Dendritic cell treated with granulocyte-macrophage colony-stimulating factor and Interleukin-4, amounts not matched to agents 40 ng/mL and 50 ng/mL, for 4 days (primary cell): ENCODE results near the gene TSSC4.
"Not testable (repeated sequence)": the region's sequence is repeated elsewhere in the genome, so short reads cannot be mapped to it uniquely, and the experiment has no call there.

Experiments
- H3K27ac Mint-ChIP-seq: one replicate; pipeline ENCODE4 v1.8.0; 2022; ENCODE audit warnings: mild to moderate bottlenecking, mixed read lengths
- H3K27me3 Mint-ChIP-seq: one replicate; pipeline ENCODE4 v1.8.0; 2022; ENCODE audit warnings: mild to moderate bottlenecking, mixed read lengths
- H3K36me3 Mint-ChIP-seq: one replicate; pipeline ENCODE4 v1.8.0; 2022; ENCODE audit warnings: low read depth, mixed read lengths
- H3K4me1 Mint-ChIP-seq: one replicate; pipeline ENCODE4 v1.8.0; 2022; ENCODE audit warnings: low read depth, mixed read lengths
- H3K4me3 Mint-ChIP-seq: one replicate; pipeline ENCODE4 v1.8.0; 2022; ENCODE audit warnings: mild to moderate bottlenecking, moderate library complexity, mixed read lengths
- H3K9me3 Mint-ChIP-seq: one replicate; pipeline ENCODE4 v1.8.0; 2022; ENCODE audit warnings: mixed read lengths
- intact Hi-C: fragments of 100-400 bp; cut with micrococcal nuclease; formaldehyde crosslinking; loops from one replicate; pipeline ENCODE4 v1.15.0; 2022

The TSSC4 gene

DNA sequence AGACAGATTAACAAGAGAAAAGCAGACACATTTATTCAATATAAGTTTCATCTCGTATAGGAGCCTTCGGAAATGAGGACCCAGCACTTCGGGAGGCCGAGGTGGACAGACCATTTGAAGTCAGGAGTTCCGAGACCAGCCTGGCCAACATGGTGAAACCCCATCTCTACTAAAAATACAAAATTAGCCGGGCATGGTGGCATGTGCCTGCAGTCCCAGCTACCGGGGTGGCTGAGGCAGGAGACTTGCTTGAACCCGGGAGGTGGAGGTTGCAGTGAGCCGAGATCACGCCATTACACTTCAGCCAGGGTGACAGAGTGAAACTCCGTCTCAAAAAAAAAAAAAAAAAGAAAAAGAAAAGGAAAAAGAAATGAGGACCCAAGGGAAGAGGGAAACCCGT lies 36.2 kb upstream of the TSSC4 start:
- peaks cover 17% of the 10 kb centered on the region for H3K4me1 Mint-ChIP-seq
- H3K27me3 Mint-ChIP-seq: peaks cover 76% of the 10 kb centered on the region
- intact Hi-C loops, H3K27ac Mint-ChIP-seq, H3K4me3 Mint-ChIP-seq, H3K36me3 Mint-ChIP-seq, H3K9me3 Mint-ChIP-seq: not testable (repeated sequence)

DNA sequence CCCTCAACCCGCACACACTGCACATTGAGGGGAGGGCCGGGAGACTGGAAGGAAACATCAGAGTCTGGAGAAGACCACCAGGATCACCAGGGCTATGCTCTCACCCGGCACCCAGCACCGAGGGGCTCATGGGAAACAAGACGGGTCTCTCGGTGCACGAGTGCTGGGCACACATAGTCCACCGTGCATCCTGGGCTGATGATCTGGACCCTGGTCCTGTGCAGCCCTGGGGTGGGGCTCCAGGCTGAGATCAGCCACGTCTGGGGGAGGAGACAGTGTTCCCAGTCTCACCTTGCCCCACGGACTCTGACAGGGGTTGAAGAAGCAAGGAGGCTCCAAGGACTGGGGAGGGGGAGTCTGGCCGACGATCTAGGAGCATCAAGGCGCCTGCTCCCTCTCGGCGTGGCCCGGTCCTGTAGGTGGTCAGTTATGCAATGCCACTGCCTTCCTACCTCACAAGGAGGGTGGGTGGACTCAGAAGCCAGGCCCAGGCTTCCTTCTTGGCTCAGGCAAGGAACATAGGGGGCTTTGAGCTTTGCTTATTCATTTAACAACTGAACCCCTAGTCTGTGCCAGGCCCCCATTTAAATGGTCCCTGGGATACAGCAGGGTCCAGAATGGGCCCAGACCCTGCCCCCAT lies 34.9 kb upstream of the TSSC4 start:
- Mint-ChIP-seq H3K27ac (no peak overlapping the region), H3K36me3 (no peaks in the 10 kb centered on the region), H3K4me1 (peaks cover 17% of the 10 kb centered on the region)

DNA sequence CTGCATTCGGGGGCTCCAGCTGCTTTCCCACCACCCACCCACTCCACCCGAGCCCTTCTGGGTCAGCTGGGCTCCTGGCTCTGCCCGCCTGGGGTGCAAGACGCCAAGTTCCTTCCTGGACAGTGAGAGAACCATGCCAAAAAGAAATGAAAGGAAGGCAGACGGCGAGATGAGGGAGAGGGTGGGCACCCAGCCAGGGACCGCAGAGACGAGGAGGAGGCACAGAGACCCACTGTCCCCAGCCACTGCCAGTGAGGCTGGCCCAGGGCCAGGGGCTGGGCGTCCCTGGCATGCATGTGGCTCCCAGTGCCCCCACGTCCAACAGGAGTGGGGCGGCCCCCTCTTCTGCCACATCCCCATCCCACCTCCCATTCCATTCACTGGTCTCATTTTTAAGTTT lies 34.3 kb upstream of the TSSC4 start:
- intact Hi-C loops: no loop called here
- H3K9me3 Mint-ChIP-seq: no peaks in the 10 kb centered on the region
- no peak overlapping the region for H3K27ac Mint-ChIP-seq
- no peak overlapping the region for H3K4me3 Mint-ChIP-seq
- peaks cover 16% of the 10 kb centered on the region for H3K4me1 Mint-ChIP-seq
- H3K27me3 Mint-ChIP-seq: peaks cover 69% of the 10 kb centered on the region
- no peaks in the 10 kb centered on the region for H3K36me3 Mint-ChIP-seq

More for the DNA sequence above, 34.9 kb upstream of the TSSC4 start:
- H3K9me3 Mint-ChIP-seq: no peaks in the 10 kb centered on the region
- H3K27me3 Mint-ChIP-seq: peaks cover 71% of the 10 kb centered on the region
- H3K4me3 Mint-ChIP-seq: no peak overlapping the region
- intact Hi-C loops: no loop called here

DNA sequence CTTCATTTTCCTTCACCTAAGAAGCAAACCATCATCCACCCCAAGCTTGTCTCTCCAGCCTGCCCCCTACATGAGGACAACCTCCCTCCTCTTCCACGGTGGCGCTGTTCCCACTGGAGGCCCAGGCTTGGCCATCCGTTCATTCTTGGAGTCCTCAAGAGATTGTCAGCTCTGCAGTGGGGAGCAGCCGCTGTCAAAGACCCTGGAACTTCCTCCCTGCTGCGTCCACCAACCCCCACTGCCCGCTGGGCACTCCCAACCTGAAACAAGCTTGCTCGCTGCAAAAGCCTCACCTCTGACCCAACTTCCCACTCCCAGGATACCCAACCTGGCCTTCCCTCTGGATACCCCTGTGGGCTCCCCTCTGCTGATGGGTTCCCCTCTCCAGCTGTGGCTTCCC lies 33.8 kb upstream of the TSSC4 start:
- no peak overlapping the region for H3K27ac Mint-ChIP-seq
- no peaks in the 10 kb centered on the region for H3K36me3 Mint-ChIP-seq
- peaks cover 12% of the 10 kb centered on the region for H3K4me1 Mint-ChIP-seq
- H3K9me3 Mint-ChIP-seq: no peaks in the 10 kb centered on the region
- no peak overlapping the region for H3K4me3 Mint-ChIP-seq
- peaks cover 65% of the 10 kb centered on the region for H3K27me3 Mint-ChIP-seq
- intact Hi-C loops: no loop called here

DNA sequence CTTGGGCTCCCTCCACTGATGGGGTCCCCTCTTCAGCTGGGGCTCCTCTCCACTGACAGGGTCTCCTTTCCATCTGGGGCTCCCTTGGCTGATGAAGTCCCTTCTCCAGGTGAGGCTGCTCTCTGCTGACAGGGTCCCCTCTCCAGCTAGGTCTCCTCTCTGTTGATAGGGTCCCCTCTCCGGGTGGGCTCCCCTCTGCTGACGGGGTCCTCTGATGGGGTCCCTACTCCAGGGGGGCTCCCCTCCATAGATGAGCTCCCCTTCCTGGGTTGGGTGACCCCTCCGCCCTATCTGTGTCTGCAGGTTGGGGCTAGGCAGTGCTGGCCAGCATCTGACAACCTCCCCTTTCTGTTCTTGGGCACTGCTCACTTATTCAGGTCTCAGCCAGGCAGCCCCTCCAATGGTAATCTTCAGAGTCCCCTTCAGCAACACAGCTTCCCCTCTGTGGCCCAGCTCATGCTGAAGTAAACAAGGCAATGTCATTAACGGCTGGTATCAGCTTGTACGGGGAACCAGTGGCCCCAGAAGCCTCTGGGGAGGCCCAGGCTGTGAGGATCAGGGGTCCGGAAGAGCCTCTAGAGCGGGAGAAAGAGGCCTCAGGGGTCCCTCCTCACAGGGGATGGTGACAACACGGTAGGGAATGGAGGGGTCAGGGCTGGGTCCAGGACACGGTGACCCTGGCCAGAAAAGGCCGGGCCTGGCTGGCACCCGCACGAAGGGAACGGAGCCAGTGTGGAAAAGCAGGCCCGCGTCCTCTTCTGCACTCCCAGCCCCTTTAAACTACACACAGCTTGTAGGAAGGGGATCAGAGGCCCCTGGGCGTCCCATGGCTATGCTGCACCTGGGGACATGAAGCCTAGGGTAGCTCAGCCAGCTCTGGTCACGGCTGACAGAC lies 33.0 kb upstream of the TSSC4 start:
- peaks cover 12% of the 10 kb centered on the region for H3K4me1 Mint-ChIP-seq
- no peaks in the 10 kb centered on the region for H3K36me3 Mint-ChIP-seq
- H3K27ac Mint-ChIP-seq: no peak overlapping the region
- H3K9me3 Mint-ChIP-seq: no peaks in the 10 kb centered on the region
- no peak overlapping the region for H3K4me3 Mint-ChIP-seq
- H3K27me3 Mint-ChIP-seq: peaks cover 61% of the 10 kb centered on the region
- intact Hi-C loops: no loop called here

DNA sequence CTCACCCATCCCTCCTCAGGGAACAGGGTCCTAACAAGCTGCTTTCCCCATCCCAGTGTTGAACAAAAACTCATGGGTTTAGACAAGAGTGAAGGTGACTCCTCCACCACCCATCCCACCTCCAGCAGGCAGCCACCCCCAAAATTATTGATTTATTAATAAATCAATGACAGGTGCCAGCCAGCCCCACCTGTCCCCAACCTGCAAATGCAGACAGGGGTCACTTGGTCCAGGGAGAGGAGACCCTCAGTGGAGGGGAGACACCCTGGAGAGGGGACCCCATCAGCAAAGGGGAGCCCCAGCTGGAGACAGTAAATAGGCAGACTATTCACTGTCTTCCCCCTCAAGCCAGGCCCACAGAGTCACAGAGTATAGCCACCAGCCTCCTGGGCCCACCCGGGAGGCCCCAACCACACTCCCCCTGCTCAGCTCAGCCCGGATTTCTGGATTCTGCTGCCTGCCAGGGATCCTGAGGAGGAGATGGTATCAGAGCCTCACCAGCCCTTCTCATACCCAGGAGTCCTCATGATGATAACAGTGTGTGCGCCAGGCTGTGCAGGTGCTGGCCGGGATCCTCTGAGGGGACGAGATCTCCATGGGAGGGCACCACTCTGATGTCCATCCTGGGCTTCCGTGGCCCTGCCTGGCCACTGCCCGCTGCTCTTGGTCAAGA lies 32.2 kb upstream of the TSSC4 start:
- Mint-ChIP-seq H3K27me3 (peaks cover 56% of the 10 kb centered on the region), H3K4me3 (no peak overlapping the region), H3K27ac (no peak overlapping the region), H3K9me3 (no peaks in the 10 kb centered on the region), H3K4me1 (peaks cover 12% of the 10 kb centered on the region), H3K36me3 (no peaks in the 10 kb centered on the region)
- intact Hi-C loops: no loop called here

DNA sequence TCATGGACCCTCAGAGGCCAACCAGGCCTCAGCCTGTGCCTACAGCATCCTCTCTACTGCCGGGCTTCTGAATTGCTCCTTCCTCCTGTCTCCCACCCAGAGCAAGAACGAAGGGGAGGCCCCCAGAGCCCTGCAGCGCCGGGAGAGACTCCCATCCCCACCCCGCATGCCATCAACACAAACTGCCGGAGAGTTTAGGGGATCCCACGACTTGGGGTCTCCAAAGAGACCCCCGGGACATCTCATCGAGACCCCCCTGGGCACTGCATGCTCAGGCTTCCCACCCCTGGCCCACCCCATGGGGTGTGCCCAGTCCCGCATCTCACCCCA lies 31.7 kb upstream of the TSSC4 start:
- Mint-ChIP-seq H3K27ac (no peak overlapping the region), H3K4me1 (peaks cover 12% of the 10 kb centered on the region), H3K9me3 (no peaks in the 10 kb centered on the region), H3K36me3 (no peaks in the 10 kb centered on the region), H3K27me3 (peaks cover 53% of the 10 kb centered on the region), H3K4me3 (no peak overlapping the region)
- intact Hi-C loops: no loop called here

DNA sequence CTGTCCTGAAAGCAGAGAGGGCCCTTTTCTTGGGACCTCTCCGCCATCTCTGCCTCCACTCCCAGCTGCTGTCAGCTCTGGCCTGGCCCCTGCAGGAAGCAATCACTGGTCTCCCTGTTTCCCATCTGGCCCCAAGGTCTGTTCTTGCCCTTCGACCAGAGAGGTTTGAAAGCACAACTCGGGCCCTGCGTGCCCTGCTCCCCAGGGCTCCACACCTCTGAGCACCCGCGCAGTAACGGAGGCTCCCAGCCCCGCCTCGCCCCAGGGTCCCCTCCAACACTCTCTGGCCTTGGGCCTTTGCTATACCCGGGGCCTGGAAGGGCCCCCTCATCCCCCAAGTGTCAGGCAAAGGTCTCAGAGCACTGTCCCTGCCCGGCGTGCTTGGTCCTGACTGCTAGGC lies 31.2 kb upstream of the TSSC4 start:
- H3K4me1 Mint-ChIP-seq: peaks cover 12% of the 10 kb centered on the region
- intact Hi-C loops: no loop called here

DNA sequence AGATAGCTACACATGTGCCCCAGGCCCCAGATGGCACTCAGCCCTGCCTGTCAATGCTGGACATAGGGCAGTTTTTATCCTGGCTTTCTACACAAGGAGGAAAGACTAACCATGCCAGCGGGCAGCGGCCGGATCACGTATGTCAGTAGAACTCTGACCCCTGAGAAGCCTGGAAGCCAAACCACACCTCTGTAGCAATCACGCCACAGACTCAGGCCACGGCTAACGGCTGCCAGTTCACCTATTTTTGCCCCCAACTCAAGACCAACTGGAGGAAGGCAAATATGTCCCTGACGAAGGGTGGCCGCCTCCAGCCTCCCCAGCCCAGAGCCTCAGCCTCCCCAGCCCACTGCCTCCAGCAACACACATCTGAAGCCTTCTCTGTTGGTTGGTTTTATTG lies 30.7 kb upstream of the TSSC4 start:
- no peaks in the 10 kb centered on the region for H3K9me3 Mint-ChIP-seq
- peaks cover 51% of the 10 kb centered on the region for H3K27me3 Mint-ChIP-seq
- no peak overlapping the region for H3K27ac Mint-ChIP-seq
- no peak overlapping the region for H3K4me3 Mint-ChIP-seq
- intact Hi-C loops: no loop called here
- H3K36me3 Mint-ChIP-seq: no peaks in the 10 kb centered on the region
- peaks cover 12% of the 10 kb centered on the region for H3K4me1 Mint-ChIP-seq

More for the DNA sequence above, 31.2 kb upstream of the TSSC4 start:
- H3K4me3 Mint-ChIP-seq: no peak overlapping the region
- no peaks in the 10 kb centered on the region for H3K36me3 Mint-ChIP-seq
- peaks cover 53% of the 10 kb centered on the region for H3K27me3 Mint-ChIP-seq
- no peak overlapping the region for H3K27ac Mint-ChIP-seq
- H3K9me3 Mint-ChIP-seq: no peaks in the 10 kb centered on the region

DNA sequence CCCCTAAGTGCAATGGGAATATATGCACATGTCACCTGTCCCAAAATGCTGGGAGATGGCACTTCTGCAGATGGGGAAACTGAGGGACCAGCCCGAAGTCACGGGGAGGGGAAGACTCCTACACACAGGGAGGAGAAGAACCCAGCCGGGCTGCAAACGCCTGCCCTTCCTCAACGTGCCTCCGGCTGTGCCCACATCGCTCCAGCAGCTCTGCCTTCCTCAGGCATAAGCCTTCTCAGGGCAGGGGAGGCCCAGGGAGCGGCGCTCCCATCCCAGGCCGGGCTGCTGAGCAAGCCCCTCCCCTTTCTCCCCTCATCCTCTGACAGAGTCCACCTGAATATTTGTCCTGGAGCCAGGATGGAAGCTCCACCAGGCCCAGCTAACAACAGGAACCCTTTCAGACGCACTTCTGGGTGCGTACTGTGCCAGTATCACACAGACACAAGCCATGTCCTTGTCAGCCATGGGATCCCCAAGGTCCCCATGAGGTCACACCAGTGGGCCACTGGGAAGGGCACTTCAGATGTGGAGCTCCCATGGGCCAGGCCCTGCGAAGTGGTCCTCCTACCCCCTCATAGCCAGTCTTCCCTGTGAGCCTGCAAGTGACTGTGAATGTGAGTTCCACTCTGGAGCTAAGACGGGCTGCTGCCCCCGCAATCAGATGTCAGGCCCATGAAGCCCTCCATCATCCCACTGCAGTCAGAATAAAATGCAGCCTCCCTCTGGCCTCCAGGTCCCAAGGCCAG lies 25.9 kb upstream of the TSSC4 start:
- H3K4me3 Mint-ChIP-seq: no peak overlapping the region
- peaks cover 15% of the 10 kb centered on the region for H3K36me3 Mint-ChIP-seq
- H3K4me1 Mint-ChIP-seq: peaks cover 23% of the 10 kb centered on the region
- intact Hi-C loops: no loop called here
- no peaks in the 10 kb centered on the region for H3K9me3 Mint-ChIP-seq
- H3K27me3 Mint-ChIP-seq: peaks cover 32% of the 10 kb centered on the region
- no peak overlapping the region for H3K27ac Mint-ChIP-seq

DNA sequence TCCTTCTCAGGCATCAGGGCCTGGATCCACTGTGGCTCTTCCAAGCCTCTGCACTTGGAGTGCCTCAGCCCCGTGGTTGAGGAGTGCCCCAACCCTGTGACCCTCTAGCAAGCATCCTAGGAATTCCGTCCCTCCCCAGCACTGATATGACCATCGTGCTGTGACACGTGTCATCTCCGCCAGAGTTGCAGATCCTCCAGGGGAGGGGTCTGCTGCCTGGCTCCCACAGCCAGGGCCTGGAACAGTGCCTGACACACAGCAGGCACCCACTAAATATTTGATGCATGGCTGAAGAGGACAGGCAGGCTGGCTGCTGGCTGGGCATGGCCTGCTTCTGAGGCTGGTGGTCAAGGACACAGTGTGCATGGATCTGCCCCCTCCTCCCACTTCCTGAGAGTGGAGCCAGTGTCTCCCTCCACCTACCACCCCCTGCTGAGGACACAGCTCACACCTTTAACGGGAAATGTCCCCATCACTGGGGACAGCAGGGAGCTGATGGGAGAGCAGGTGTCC lies 25.2 kb upstream of the TSSC4 start:
- H3K9me3 Mint-ChIP-seq: no peaks in the 10 kb centered on the region
- H3K27ac Mint-ChIP-seq: no peak overlapping the region
- peaks cover 31% of the 10 kb centered on the region for H3K4me1 Mint-ChIP-seq
- peaks cover 32% of the 10 kb centered on the region for H3K27me3 Mint-ChIP-seq
- intact Hi-C loops: no loop called here
- H3K36me3 Mint-ChIP-seq: peaks cover 23% of the 10 kb centered on the region
- no peak overlapping the region for H3K4me3 Mint-ChIP-seq

DNA sequence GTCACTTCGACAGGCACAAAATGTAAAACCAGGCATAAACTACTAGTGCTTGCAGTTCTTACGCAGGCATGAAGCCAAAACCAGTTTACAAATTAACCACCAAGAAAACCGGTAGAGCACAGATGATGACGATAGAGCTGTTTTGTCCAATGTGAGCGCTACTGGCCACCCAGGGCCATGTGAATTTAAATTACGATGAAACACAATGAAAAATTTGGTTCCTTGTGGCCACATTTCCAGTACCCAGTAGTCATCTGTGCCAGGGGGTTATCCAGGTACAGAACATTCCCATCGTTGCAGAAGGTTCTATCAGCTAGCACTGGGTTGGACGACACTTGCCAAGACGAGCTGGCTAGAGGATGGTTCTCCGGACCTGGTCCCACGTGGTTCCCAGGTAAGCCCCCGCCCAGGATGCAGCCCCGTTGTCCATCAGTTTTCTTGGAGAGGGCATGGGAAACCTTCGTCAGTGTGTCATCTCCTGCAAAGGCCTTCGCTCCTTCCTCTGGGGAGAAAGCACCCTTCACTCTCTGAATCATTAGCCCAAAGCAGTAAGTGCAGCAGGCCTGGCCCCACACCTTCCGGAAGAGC lies 24.5 kb upstream of the TSSC4 start:
- H3K4me1 Mint-ChIP-seq: peaks cover 37% of the 10 kb centered on the region
- H3K27ac Mint-ChIP-seq: no peak overlapping the region
- peaks cover 32% of the 10 kb centered on the region for H3K27me3 Mint-ChIP-seq
- H3K4me3 Mint-ChIP-seq: no peak overlapping the region
- no peaks in the 10 kb centered on the region for H3K9me3 Mint-ChIP-seq
- H3K36me3 Mint-ChIP-seq: peaks cover 27% of the 10 kb centered on the region
- intact Hi-C loops: no loop called here

DNA sequence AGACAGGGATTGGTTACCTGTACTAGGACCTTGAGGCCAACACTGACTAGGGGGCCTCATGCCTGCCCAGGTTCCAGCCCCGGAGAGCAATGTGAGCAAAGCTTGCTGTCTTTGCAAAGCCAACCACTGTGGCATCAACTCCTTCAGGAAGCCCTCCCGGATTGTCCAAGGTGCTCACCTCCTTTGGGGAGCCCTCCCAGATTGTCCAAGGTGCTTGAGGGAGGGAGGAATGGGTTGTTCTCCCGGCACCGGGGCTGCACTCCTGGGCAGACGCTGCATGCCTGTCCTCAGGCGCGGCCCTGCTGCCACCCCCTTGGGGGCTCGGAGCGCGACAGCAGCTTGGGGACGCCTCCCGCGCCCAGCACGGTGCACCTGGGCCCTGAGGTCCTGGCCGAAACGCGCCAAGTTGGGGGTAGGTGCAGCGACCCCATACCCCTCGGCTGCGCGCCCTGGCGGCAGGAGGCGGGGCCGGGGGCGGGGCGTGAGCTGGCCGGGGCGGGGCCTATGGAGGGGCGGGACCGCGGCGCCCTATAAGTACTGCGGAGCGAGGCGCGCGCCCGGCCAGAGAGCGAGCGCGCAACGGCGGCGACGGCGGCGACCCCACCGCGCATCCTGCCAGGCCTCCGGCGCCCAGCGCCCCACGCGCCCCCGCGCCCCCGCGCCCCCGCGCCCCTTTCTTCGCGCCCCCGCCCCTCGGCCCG lies 23.6 kb upstream of the TSSC4 start, which contains the start of gene CD81:
Gene CD81 (plus strand): TSS at position 560 of the 701 bp plus-strand sequence. CDS start 240 bp downstream, outside the sequence.
- Mint-ChIP-seq H3K4me1 (peaks cover 46% of the 10 kb centered on the region), H3K27me3 (peaks cover 32% of the 10 kb centered on the region), H3K9me3 (no peaks in the 10 kb centered on the region), H3K4me3 (peak within 1 kb of the TSS; percentile 86), H3K36me3 (peaks cover 27% of the 10 kb centered on the region), H3K27ac (peak within 1 kb of the TSS; percentile 88)
- intact Hi-C loops: no loop called here
